Measurements from ENCODE around the gene E2F2.

Gene E2F2

GRCh38 chr1:23460519-23460918, 70.5 kb downstream of the E2F2 start:
- no peak for DNase-seq (ENCODE audit: low spot score)

- no peak for DNase-seq (ENCODE audit: low spot score)
These were observed 71.7 kb downstream of the E2F2 start for GRCh38 chr1:23459338-23459757.

All from SW480 (cell line).